H9 (cell line): ENCODE measurements around the gene MYLK. TPM values are rescaled to one million over a fixed set of nuclear protein-coding genes. Genes with fewer than 3 reads are reported as not detected.
"Not testable (repeated sequence)": the region's sequence is repeated elsewhere in the genome, so short reads cannot be mapped to it uniquely, and the experiment has no call there.

ENCODE experiments used
- DNase-seq: peaks from one replicate; pipeline ENCODE4 v3.0.0-alpha.2; 2017
- H2AFZ ChIP-seq: one replicate; pipeline ENCODE4 v1.6.1; 2013; ENCODE audit warnings: mild to moderate bottlenecking, low read length, control low read depth, moderate library complexity
- H2AK5ac ChIP-seq: 2 replicates; pipeline ENCODE4 v1.6.1; 2013; ENCODE audit warnings: low read length, control low read depth, mixed read lengths; ENCODE audit not compliant: insufficient read length
- H2BK120ac ChIP-seq: one replicate; pipeline ENCODE4 v1.6.1; 2013; ENCODE audit warnings: low read depth, mild to moderate bottlenecking, low read length, control low read depth, inconsistent platforms; ENCODE audit not compliant: poor library complexity, severe bottlenecking
- H2BK12ac ChIP-seq: 2 replicates; pipeline ENCODE4 v1.6.1; 2013; ENCODE audit warnings: low read length, control low read depth, mixed read lengths, low read depth; ENCODE audit not compliant: insufficient read length
- H2BK15ac ChIP-seq: 2 replicates; pipeline ENCODE4 v1.6.1; 2013; ENCODE audit warnings: low read depth, low read length, control low read depth
- H2BK20ac ChIP-seq: one replicate; pipeline ENCODE4 v1.6.1; 2013; ENCODE audit warnings: low read depth, mild to moderate bottlenecking, low read length, control low read depth, inconsistent platforms; ENCODE audit not compliant: poor library complexity, severe bottlenecking
- H2BK5ac ChIP-seq: 2 replicates; pipeline ENCODE4 v1.6.1; 2013; ENCODE audit warnings: low read length, control low read depth, mixed read lengths; ENCODE audit not compliant: insufficient read length
- H3K14ac ChIP-seq: 2 replicates; pipeline ENCODE4 v1.6.1; 2013; ENCODE audit warnings: low read length, control low read depth; ENCODE audit not compliant: insufficient read depth
- H3K18ac ChIP-seq: 2 replicates; pipeline ENCODE4 v1.6.1; 2013; ENCODE audit warnings: low read depth, mild to moderate bottlenecking, mixed read lengths, low read length, control low read depth; ENCODE audit not compliant: insufficient read length
- H3K23ac ChIP-seq: 2 replicates; pipeline ENCODE4 v1.6.1; 2013; ENCODE audit warnings: low read length, control low read depth, mixed read lengths, low read depth; ENCODE audit not compliant: insufficient read length
- H3K23me2 ChIP-seq: 2 replicates; pipeline ENCODE4 v1.6.1; 2013; ENCODE audit warnings: low read depth, mild to moderate bottlenecking, mixed read lengths, low read length, control low read depth; ENCODE audit not compliant: insufficient read length, poor library complexity, severe bottlenecking
- H3K27ac ChIP-seq: 2 replicates; pipeline ENCODE4 v1.5.1; 2013; ENCODE audit warnings: low read length, control low read depth, mixed read lengths, low read depth; ENCODE audit not compliant: insufficient read length
- H3K27me3 ChIP-seq: 2 replicates; pipeline ENCODE4 v1.6.1; 2013; ENCODE audit warnings: low read length, control low read depth, inconsistent platforms; ENCODE audit not compliant: insufficient read depth
- H3K4ac ChIP-seq: 2 replicates; pipeline ENCODE4 v1.6.1; 2013; ENCODE audit warnings: low read depth, mild to moderate bottlenecking, control low read depth, inconsistent platforms, low read length, moderate library complexity
- H3K4me1 ChIP-seq: 2 replicates; pipeline ENCODE4 v1.6.1; 2013; ENCODE audit warnings: low read length, control low read depth, inconsistent platforms; ENCODE audit not compliant: insufficient read depth
- H3K4me2 ChIP-seq: 2 replicates; pipeline ENCODE4 v1.6.1; 2013; ENCODE audit warnings: low read length, control low read depth, mixed read lengths; ENCODE audit not compliant: insufficient read length, insufficient read depth
- H3K56ac ChIP-seq: 2 replicates; pipeline ENCODE4 v1.6.1; 2013; ENCODE audit warnings: low read depth, mild to moderate bottlenecking, mixed read lengths, low read length, control low read depth; ENCODE audit not compliant: insufficient read length
- H3K79me1 ChIP-seq: 2 replicates; pipeline ENCODE4 v1.6.1; 2013; ENCODE audit warnings: low read depth, mild to moderate bottlenecking, moderate library complexity, low read length, control low read depth, inconsistent platforms; ENCODE audit not compliant: insufficient read depth, poor library complexity, severe bottlenecking
- H3K79me2 ChIP-seq: 2 replicates; pipeline ENCODE4 v1.6.1; 2013; ENCODE audit warnings: low read length, control low read depth, inconsistent platforms; ENCODE audit not compliant: insufficient read depth
- H3K9ac ChIP-seq: 2 replicates; pipeline ENCODE4 v1.6.1; 2013; ENCODE audit warnings: low read length, control low read depth, mixed read lengths; ENCODE audit not compliant: insufficient read length; ENCODE audit errors: extremely low read depth
- H3K9me3 ChIP-seq: one replicate; pipeline ENCODE4 v1.6.1; 2013; ENCODE audit warnings: low read depth, low read length, inconsistent platforms; ENCODE audit not compliant: control insufficient read depth
- H3T11ph ChIP-seq: one replicate; pipeline ENCODE4 v1.6.1; 2013; ENCODE audit warnings: mild to moderate bottlenecking, low read length, control low read depth, inconsistent platforms
- H4K20me1 ChIP-seq: one replicate; pipeline ENCODE4 v1.6.1; 2013; ENCODE audit not compliant: control insufficient read depth, insufficient read length, insufficient read depth
- H4K5ac ChIP-seq: 2 replicates; pipeline ENCODE4 v1.6.1; 2013; ENCODE audit warnings: low read depth, mild to moderate bottlenecking, mixed read lengths, low read length, control low read depth; ENCODE audit not compliant: insufficient read length
- H4K8ac ChIP-seq: replicated peaks from 2 replicates; pipeline ENCODE4 v1.6.1; 2013; ENCODE audit warnings: low read length, control low read depth, mixed read lengths, low read depth; ENCODE audit not compliant: insufficient read length
- H4K91ac ChIP-seq: 2 replicates; pipeline ENCODE4 v1.6.1; 2013; ENCODE audit warnings: low read depth, mild to moderate bottlenecking, moderate library complexity, mixed read lengths, low read length, control low read depth; ENCODE audit not compliant: insufficient read length
- H3K27ac Mint-ChIP-seq, 3 experiments: 2 replicates in 2 of 3; 3 replicates in 1 of 3; pipeline ENCODE4 v1.8.0; 2020 to 2021; ENCODE audit warnings: mixed read lengths in 3 of 3, mild to moderate bottlenecking in 1 of 3, moderate library complexity in 1 of 3
- H3K27me3 Mint-ChIP-seq: 2 replicates; pipeline ENCODE4 v1.8.0; 2021; ENCODE audit warnings: low read depth, mild to moderate bottlenecking, moderate library complexity, mixed read lengths
- H3K36me3 Mint-ChIP-seq, 3 experiments: 2 replicates in 2 of 3; 3 replicates in 1 of 3; pipeline ENCODE4 v1.8.0; 2020 to 2021; ENCODE audit warnings: low read depth in 3 of 3, mixed read lengths in 3 of 3; ENCODE audit not compliant: insufficient read depth in 1 of 3
- H3K4me1 Mint-ChIP-seq, 2 experiments: 2 replicates each; pipeline ENCODE4 v1.8.0; 2020; ENCODE audit warnings: mixed read lengths in 2 of 2
- H3K4me3 Mint-ChIP-seq, 2 experiments: 2 replicates in 1 of 2; 3 replicates in 1 of 2; pipeline ENCODE4 v1.8.0; 2020 to 2021; ENCODE audit warnings: mild to moderate bottlenecking in 2 of 2, mixed read lengths in 2 of 2, moderate library complexity in 1 of 2
- H3K9me3 Mint-ChIP-seq, 2 experiments: 2 replicates in 1 of 2; 3 replicates in 1 of 2; pipeline ENCODE4 v1.8.0; 2020; ENCODE audit warnings: mild to moderate bottlenecking in 2 of 2, mixed read lengths in 2 of 2, moderate library complexity in 1 of 2
- CTCF ChIP-seq: fragments of 200-600 bp; sonication (generic); conservative IDR thresholded peaks from 3 replicates; pipeline ENCODE4 v1.8.0; 2021; ENCODE audit warnings: antibody characterized with exemption, mild to moderate bottlenecking
- WGBS: extraction: QIAGEN DNeasy Blood & Tissue Kit; methylation state at CpG from one replicate; pipeline ENCODE4 v1.1.7; 2013; ENCODE audit warnings: missing lambda C conversion rate, low lambda C conversion rate, mixed read lengths; ENCODE audit not compliant: insufficient read length; ENCODE audit errors: extremely low coverage; 5-methylcytosine and 5-hydroxymethylcytosine counted together
- total RNA-seq: library from RNA; stranded (reverse); gene quantifications from 2 replicates; pipeline ENCODE4 v1.2.1, GENCODE V29; 2021

MYLK gene
- total RNA-seq, 1 experiment from 2014 or later = 10.1 TPM

GRCh38 chr3:123605789-123606234, 278.3 kb downstream of the MYLK start:
- H2AK5ac ChIP-seq = no peak overlapping the region
- H3K27me3 ChIP-seq = no peaks in the 10 kb centered on the region
- no peak overlapping the region for H3T11ph ChIP-seq
- H2BK5ac ChIP-seq = no peak overlapping the region
- H3K79me1 ChIP-seq = peaks cover 2% of the 10 kb centered on the region
- H3K9ac ChIP-seq = no peak overlapping the region
- H3K4me3 Mint-ChIP-seq = no peak overlapping the region
- H3K18ac ChIP-seq = no peak overlapping the region
- H3K4me2 ChIP-seq = no peak overlapping the region
- H2AFZ ChIP-seq = no peak overlapping the region
- H2BK20ac ChIP-seq = no peak overlapping the region
- no CpG with 5 or more reads among the region's 5 CpGs for WGBS
- no peak overlapping the region for H4K91ac ChIP-seq
- H3K27me3 Mint-ChIP-seq = no peaks in the 10 kb centered on the region
- H3K14ac ChIP-seq = no peak overlapping the region
- no peak overlapping the region for H2BK120ac ChIP-seq
- H4K20me1 ChIP-seq = no peaks in the 10 kb centered on the region
- H3K23ac ChIP-seq = no peak overlapping the region
- no peaks in the 10 kb centered on the region; a peak in 1 of 7 replicates for H3K36me3 Mint-ChIP-seq
- H2BK12ac ChIP-seq = no peak overlapping the region
- no peak overlapping the region for H2BK15ac ChIP-seq
- DNase-seq = peak; percentile 50
- H4K5ac ChIP-seq = no peak overlapping the region
- H3K4ac ChIP-seq = no peak overlapping the region
- H3K4me1 ChIP-seq = no peaks in the 10 kb centered on the region
- peaks cover 6% of the 10 kb centered on the region in 2 experiments; a peak in 3 of 4 replicates for H3K4me1 Mint-ChIP-seq
- no peaks in the 10 kb centered on the region for H3K9me3 Mint-ChIP-seq
- H3K27ac Mint-ChIP-seq = peak overlapping the region in 2 of 3 experiments; percentile 15 to 62; a peak in 3 of 7 replicates
- no peaks in the 10 kb centered on the region for H3K79me2 ChIP-seq
- no peaks in the 10 kb centered on the region for H3K23me2 ChIP-seq
- H3K56ac ChIP-seq = no peak overlapping the region
- no peak overlapping the region for H3K27ac ChIP-seq
- H4K8ac ChIP-seq = no peak overlapping the region
- no peaks in the 10 kb centered on the region for H3K9me3 ChIP-seq
- TF ChIP-seq CTCF = no peak

- not testable (repeated sequence) for H3K23me2 ChIP-seq, H2BK5ac ChIP-seq, H3K9me3 Mint-ChIP-seq, H3K4me3 Mint-ChIP-seq, H4K8ac ChIP-seq, H3K18ac ChIP-seq, H3K27ac Mint-ChIP-seq, H2AFZ ChIP-seq, H3K9me3 ChIP-seq, H3T11ph ChIP-seq, H3K4me1 ChIP-seq, H3K14ac ChIP-seq, H3K79me2 ChIP-seq, H3K56ac ChIP-seq, H4K5ac ChIP-seq, H3K27me3 Mint-ChIP-seq, H3K27ac ChIP-seq, H3K79me1 ChIP-seq, DNase-seq, H2BK15ac ChIP-seq, H2BK12ac ChIP-seq, H3K36me3 Mint-ChIP-seq, H3K27me3 ChIP-seq, H2BK20ac ChIP-seq, H2BK120ac ChIP-seq, H3K9ac ChIP-seq, H4K20me1 ChIP-seq, H3K4me1 Mint-ChIP-seq, H4K91ac ChIP-seq, H3K4ac ChIP-seq, H3K23ac ChIP-seq, H2AK5ac ChIP-seq, H3K4me2 ChIP-seq
- WGBS = no CpG with 5 or more reads among the region's 2 CpGs
Observed at GRCh38 chr3:123603153-123603552, 281.0 kb downstream of the MYLK start.
